Muscle layer of colon (tissue), 2 donors: ENCODE results near the gene POU6F2.

Source experiments
- H3K27ac ChIP-seq: one replicate; pipeline ENCODE4 v1.7.0; 2013; ENCODE audit warnings: low read depth, mild to moderate bottlenecking, low read length, moderate library complexity
- H3K27me3 ChIP-seq, 2 donors: one replicate each; pipeline ENCODE4 v1.7.0; 2013; ENCODE audit warnings: low read length in 2 of 2, mild to moderate bottlenecking in 2 of 2; ENCODE audit not compliant: insufficient read depth in 2 of 2, control insufficient read depth in 1 of 2
- H3K36me3 ChIP-seq: one replicate; pipeline ENCODE4 v1.7.0; 2013; ENCODE audit warnings: mild to moderate bottlenecking, low read length; ENCODE audit not compliant: insufficient read depth
- H3K4me1 ChIP-seq: one replicate; pipeline ENCODE4 v1.7.0; 2013; ENCODE audit warnings: mild to moderate bottlenecking, low read length; ENCODE audit not compliant: insufficient read depth
- H3K4me3 ChIP-seq, 2 donors: one replicate each; pipeline ENCODE4 v1.7.0; 2013; ENCODE audit warnings: low read length in 2 of 2, low read depth in 1 of 2, mild to moderate bottlenecking in 1 of 2, moderate library complexity in 1 of 2
- H3K9ac ChIP-seq: one replicate; pipeline ENCODE4 v1.7.0; 2013; ENCODE audit warnings: low read length
- H3K9me3 ChIP-seq: one replicate; pipeline ENCODE4 v1.7.0; 2013; ENCODE audit warnings: mild to moderate bottlenecking, low read length
- donor health status: abdominal sarcoma.
- donor health status: Adenocarcinoma of cecum.

POU6F2 gene

GRCh38 chr7:39094731-39095130 is 117.0 kb downstream of the POU6F2 start:
- H3K27me3 ChIP-seq = no peaks in the 10 kb centered on the region
- no peaks in the 10 kb centered on the region for H3K36me3 ChIP-seq
- no peak overlapping the region for H3K9ac ChIP-seq

GRCh38 chr7:39095875-39096619 is 118.3 kb downstream of the POU6F2 start:
- Histone ChIP-seq H3K9ac (no peak overlapping the region), H3K4me1 (no peaks in the 10 kb centered on the region), H3K27me3 (no peaks in the 10 kb centered on the region), H3K4me3 (no peak overlapping the region), H3K27ac (no peak overlapping the region), H3K9me3 (no peaks in the 10 kb centered on the region), H3K36me3 (no peaks in the 10 kb centered on the region)

More at GRCh38 chr7:39094731-39095130, 117.0 kb downstream of the POU6F2 start:
- Histone ChIP-seq H3K4me3 (no peak overlapping the region), H3K4me1 (no peaks in the 10 kb centered on the region), H3K27ac (no peak overlapping the region), H3K9me3 (no peaks in the 10 kb centered on the region)

GRCh38 chr7:39098506-39098905 is 120.8 kb downstream of the POU6F2 start:
- no peak overlapping the region for H3K27ac ChIP-seq
- H3K27me3 ChIP-seq = no peaks in the 10 kb centered on the region
- no peaks in the 10 kb centered on the region for H3K36me3 ChIP-seq
- no peak overlapping the region for H3K9ac ChIP-seq
- no peaks in the 10 kb centered on the region for H3K4me1 ChIP-seq
- H3K9me3 ChIP-seq = no peaks in the 10 kb centered on the region
- H3K4me3 ChIP-seq = no peak overlapping the region

GRCh38 chr7:39099146-39099545 is 121.4 kb downstream of the POU6F2 start:
- H3K36me3 ChIP-seq = no peaks in the 10 kb centered on the region
- no peaks in the 10 kb centered on the region for H3K4me1 ChIP-seq
- H3K27me3 ChIP-seq = no peaks in the 10 kb centered on the region
- no peak overlapping the region for H3K27ac ChIP-seq
- H3K9me3 ChIP-seq = no peaks in the 10 kb centered on the region
- no peak overlapping the region for H3K4me3 ChIP-seq
- H3K9ac ChIP-seq = no peak overlapping the region

GRCh38 chr7:39100270-39100669 is 122.6 kb downstream of the POU6F2 start:
- no peaks in the 10 kb centered on the region for H3K27me3 ChIP-seq
- no peaks in the 10 kb centered on the region for H3K9me3 ChIP-seq
- H3K4me1 ChIP-seq = no peaks in the 10 kb centered on the region
- no peaks in the 10 kb centered on the region for H3K36me3 ChIP-seq
- H3K27ac ChIP-seq = no peak overlapping the region
- H3K9ac ChIP-seq = no peak overlapping the region
- no peak overlapping the region for H3K4me3 ChIP-seq

- H3K4me1 ChIP-seq = no peaks in the 10 kb centered on the region
- no peak overlapping the region for H3K27ac ChIP-seq
- H3K9me3 ChIP-seq = no peaks in the 10 kb centered on the region
- no peak overlapping the region for H3K4me3 ChIP-seq
- H3K36me3 ChIP-seq = no peaks in the 10 kb centered on the region
- H3K27me3 ChIP-seq = no peaks in the 10 kb centered on the region
- no peak overlapping the region for H3K9ac ChIP-seq
Observed at GRCh38 chr7:39102234-39102633, 124.5 kb downstream of the POU6F2 start.

- Histone ChIP-seq H3K4me1 (no peaks in the 10 kb centered on the region), H3K27ac (no peak overlapping the region), H3K9me3 (no peaks in the 10 kb centered on the region), H3K4me3 (no peak overlapping the region), H3K9ac (no peak overlapping the region), H3K27me3 (no peaks in the 10 kb centered on the region), H3K36me3 (no peaks in the 10 kb centered on the region)
Observed at GRCh38 chr7:39105720-39106119, 128.0 kb downstream of the POU6F2 start.

- Histone ChIP-seq H3K9ac (no peak overlapping the region), H3K27ac (no peak overlapping the region), H3K4me3 (no peak overlapping the region), H3K27me3 (no peaks in the 10 kb centered on the region), H3K36me3 (no peaks in the 10 kb centered on the region), H3K4me1 (no peaks in the 10 kb centered on the region), H3K9me3 (no peaks in the 10 kb centered on the region)
Observed at GRCh38 chr7:39125846-39126245, 148.1 kb downstream of the POU6F2 start.

- no peaks in the 10 kb centered on the region for H3K4me1 ChIP-seq
- H3K27me3 ChIP-seq = no peaks in the 10 kb centered on the region
- H3K4me3 ChIP-seq = no peak overlapping the region
- no peaks in the 10 kb centered on the region for H3K9me3 ChIP-seq
- H3K27ac ChIP-seq = no peak overlapping the region
- H3K9ac ChIP-seq = no peak overlapping the region
- no peaks in the 10 kb centered on the region for H3K36me3 ChIP-seq
Observed at GRCh38 chr7:39127058-39127457, 149.3 kb downstream of the POU6F2 start.

GRCh38 chr7:39128287-39128843 is 150.7 kb downstream of the POU6F2 start:
- Histone ChIP-seq H3K4me1 (no peaks in the 10 kb centered on the region), H3K27me3 (no peaks in the 10 kb centered on the region), H3K9ac (no peak overlapping the region), H3K9me3 (no peaks in the 10 kb centered on the region), H3K4me3 (no peak overlapping the region), H3K27ac (no peak overlapping the region), H3K36me3 (no peaks in the 10 kb centered on the region)

GRCh38 chr7:39130274-39130673 is 152.6 kb downstream of the POU6F2 start:
- H3K4me3 ChIP-seq = no peak overlapping the region
- H3K27me3 ChIP-seq = no peaks in the 10 kb centered on the region
- H3K27ac ChIP-seq = no peak overlapping the region
- no peaks in the 10 kb centered on the region for H3K9me3 ChIP-seq
- H3K9ac ChIP-seq = no peak overlapping the region
- no peaks in the 10 kb centered on the region for H3K4me1 ChIP-seq
- no peaks in the 10 kb centered on the region for H3K36me3 ChIP-seq
